GM19193 (cell line): Measurements from ENCODE around the gene CYGB.

Experiments
- POLR2A ChIP-seq: IDR thresholded peaks from 4 replicates; pipeline ENCODE4 v1.6.1; 2011; ENCODE audit not compliant: insufficient read depth, insufficient read length; ENCODE audit errors: extremely low read depth

The CYGB gene

GRCh38 chr17:76504117-76504516 is 33.4 kb downstream of the CYGB start:
- TF ChIP-seq POLR2A: no peak

DNA sequence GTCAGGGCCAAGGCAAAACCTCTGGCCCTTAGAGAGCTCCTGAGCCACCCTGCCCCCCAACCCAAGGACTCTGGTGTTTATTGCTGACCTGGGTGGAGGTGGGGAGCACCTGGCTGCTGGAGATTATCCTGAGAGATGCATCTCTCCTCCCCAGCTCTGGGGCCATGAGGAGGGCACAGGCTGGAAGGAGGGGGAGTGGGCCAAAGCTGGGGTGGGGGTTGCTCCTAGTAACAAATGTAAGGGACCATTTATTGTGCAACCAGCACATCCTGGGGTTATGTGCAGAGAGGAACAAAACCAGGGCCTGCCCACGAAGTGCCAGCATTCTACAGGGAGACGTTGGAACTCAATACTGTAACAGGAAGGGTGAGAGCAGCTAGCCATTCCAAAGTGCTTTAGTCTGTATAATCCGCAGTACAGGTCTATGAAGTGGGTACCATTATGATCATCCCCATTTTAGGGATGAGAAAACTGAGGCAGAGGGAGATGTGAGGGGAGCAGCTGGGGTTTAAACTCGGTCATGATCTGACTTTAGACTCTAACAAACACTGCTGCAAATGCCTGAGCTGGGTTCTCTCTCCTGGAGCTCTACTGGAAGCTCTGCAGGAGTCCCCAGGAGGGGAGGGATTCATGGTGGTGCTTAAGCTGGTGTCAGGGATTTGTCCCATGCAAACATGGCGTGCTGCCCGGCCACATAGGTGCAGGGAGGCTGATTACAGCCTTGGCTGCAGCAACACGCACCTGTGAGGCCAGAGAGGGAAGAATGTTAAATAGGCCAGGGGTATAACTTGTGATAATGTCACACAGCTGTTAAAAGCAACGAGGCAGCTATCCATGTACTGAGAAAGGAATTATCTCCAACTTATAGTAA is 34.9 kb downstream of the CYGB start:
- no peak for TF ChIP-seq POLR2A

GRCh38 chr17:76501827-76502307 is 35.6 kb downstream of the CYGB start:
- TF ChIP-seq POLR2A: no peak

GRCh38 chr17:76501018-76501826 is 36.3 kb downstream of the CYGB start, which contains the start of gene RHBDF2:
Gene RHBDF2, minus strand, starts transcription at chr17:76501423. Its CDS starts 19,899 bp downstream, at chr17:76481524.
- peak; percentile 85 for TF ChIP-seq POLR2A

DNA sequence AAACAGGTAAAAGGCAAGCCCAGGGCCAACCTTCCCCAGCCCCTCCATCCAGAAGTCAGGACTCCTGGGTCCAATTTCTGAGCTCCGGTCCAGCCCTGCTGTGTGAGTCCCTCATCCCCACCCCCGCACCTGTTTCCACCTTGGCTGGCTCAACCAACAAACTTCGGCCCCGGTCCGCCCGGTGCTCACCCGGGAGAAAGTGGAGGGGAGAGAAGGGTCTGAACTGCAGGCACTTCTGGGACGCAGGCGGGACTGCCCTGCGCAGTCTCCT is 36.8 kb downstream of the CYGB start:
- TF ChIP-seq POLR2A: no peak

DNA sequence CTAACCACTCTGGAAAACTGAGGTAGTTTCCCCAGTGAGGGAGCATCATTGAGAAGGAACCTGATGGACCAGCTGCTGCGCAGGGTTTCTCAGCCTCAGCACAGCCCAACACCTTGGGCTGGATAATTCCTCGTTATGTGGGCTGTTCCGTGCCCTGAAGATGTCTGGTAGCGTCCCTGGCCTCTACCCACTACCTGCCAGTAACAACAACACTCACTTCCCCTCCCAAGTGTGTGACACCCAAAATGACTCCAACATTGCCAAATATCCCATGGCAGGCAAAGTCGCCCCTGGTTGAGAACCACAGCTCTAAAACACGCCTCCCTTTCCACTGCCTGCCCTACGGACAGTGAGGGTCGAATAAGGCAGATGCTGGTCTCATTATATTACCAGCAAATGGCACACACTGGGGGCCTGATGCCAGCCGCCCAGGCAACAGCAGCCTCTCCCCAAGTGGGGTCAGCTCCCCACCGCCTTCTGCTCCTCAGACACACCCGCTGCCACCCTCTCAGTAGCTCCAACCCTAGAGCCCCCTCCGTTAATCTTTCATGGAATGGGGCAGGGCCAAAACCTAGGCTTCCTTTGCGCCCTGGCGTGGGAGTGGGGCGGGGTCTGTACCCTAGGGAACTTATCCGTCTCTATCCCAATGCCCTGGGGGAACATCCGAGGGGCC is 37.3 kb downstream of the CYGB start:
- TF ChIP-seq POLR2A: no peak

DNA sequence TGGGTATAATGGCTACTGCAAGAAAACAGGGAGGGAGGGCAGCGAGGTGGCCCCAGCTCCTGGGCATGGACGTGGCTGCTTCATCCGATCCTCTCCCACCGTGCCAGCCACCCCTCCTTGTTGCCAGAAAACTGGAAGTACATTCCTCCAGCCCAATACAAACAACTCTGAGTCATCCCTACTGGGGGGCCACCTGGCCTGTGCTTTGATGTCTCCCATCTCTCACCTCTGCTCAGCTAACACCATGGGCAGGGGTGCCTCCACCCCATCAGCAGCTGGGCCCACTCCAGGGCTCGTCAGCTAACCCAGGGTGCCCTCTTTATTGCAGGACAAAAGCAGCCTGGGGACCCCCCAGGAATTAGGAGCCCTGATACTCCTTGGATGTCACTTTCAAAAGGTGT is 38.2 kb downstream of the CYGB start:
- TF ChIP-seq POLR2A: no peak

DNA sequence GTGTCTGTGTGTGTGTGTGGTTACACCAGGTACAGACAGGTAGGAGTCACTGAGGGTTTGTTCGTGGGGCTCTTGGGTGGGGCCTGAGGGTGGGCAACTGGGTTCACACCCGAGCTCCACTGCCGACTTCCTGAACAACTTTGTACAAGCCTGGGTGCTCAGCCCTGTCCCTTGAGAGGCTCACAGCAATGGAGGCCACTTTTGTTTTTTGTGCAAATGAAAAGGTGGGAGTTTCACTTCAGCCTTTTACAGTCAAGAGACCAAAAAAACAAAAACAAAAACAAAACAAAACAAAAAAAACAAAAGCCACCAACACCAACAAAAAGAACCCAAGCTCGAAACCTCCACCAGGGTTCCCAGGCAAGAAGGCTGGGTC is 38.6 kb downstream of the CYGB start:
- TF ChIP-seq POLR2A: no peak

- TF ChIP-seq POLR2A: peak; percentile 15
Observed at GRCh38 chr17:76497979-76498875, 39.3 kb downstream of the CYGB start.

GRCh38 chr17:76497699-76497978 is 39.9 kb downstream of the CYGB start:
- no peak for TF ChIP-seq POLR2A

GRCh38 chr17:76496464-76496863 is 41.0 kb downstream of the CYGB start:
- no peak for TF ChIP-seq POLR2A

DNA sequence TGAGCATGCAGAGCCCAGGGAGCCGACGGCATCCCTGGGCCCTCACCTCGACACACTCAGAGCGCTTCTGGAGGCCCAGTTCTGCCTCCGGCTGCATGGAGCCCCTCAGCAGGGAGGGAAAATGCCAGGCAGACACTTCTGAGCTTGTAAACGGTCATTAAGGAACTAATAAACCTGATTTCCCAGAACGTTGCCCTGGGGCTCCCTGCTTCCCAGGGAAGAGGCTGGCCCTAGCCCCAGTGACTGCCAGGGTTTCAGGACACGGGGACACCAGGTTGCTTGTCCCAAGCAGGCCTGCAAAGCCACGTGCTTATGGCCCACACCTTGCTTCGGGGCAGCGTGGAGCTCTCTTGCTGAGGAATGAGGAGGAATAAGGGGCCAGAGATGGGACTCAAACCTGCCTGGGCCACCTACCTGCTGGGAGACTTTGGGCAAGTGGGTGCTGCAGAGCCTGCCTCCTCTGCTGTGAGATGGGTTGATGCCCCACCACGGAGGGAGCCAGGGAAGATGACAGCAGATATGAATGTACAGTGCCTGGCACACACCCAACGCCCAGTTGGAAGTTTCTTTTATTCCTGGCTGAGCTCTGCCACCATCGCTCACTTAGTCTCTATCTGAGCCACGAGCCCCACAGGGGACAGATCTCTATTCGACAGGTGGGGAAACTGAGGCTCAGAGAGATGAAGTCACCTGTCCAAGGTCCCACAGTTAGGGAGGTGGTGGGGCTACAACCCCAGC is 41.7 kb downstream of the CYGB start:
- TF ChIP-seq POLR2A: no peak

GRCh38 chr17:76493505-76494167 is 43.9 kb downstream of the CYGB start:
- peak; percentile 17 for TF ChIP-seq POLR2A

GRCh38 chr17:76492989-76493501 is 44.5 kb downstream of the CYGB start:
- peak; percentile 42 for TF ChIP-seq POLR2A
